NCI-H2196 (cell line): ENCODE results near the gene TPI1.
A peak's percentile ranks its signal among the peaks of the same experiment; 100 is the strongest.
"Not testable (repeated sequence)": the region's sequence is repeated elsewhere in the genome, so short reads cannot be mapped to it uniquely, and the experiment has no call there.

Experiments used
- DNase-seq: peaks from one replicate; lab custom pipeline; 2025; ENCODE audit not compliant: unreplicated experiment; lab: John Stamatoyannopoulos, UW

Gene TPI1

DNA sequence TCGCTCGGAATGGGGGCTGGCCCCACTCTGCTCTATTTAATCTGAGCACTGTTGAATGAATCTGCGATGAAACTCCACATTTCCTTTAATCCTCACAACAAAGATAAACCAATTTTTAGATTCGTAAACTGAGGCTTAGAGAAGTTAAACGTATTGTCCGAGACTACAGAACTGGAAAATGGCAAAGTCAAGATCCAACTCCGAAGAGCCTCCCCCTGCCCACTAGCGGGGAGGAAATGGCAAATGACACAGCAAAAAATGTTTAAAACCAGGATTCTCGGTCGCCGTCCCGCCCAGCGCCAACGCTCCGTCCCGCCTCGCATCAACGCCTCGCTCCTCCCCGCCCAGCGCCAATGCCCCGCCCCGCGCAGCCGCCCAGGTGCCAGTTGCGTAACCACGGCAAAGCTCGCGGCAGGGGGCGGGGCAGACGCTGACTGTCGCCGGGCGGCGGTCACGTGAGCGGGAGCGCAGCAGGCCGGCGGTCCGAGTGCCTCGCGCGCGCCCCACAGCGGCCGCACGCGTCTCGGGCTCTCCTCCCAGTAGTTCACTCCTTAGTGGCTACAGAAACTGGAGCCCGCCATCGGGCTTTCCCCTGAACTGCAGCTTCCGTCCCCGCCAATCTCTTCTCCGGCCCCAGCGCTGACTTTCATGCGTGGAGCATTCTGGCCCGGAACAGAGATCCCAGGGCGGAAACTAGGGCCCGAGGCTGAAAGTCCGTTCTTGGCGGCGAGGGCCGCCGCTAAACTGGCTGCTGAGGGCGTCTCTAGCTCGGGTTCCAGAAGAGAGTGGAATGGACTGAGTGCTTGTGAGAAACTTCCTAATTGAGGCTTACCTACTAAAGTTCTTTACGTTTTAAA is 23.7 kb downstream of the TPI1 start:
- DNase-seq = peak; percentile 83

DNA sequence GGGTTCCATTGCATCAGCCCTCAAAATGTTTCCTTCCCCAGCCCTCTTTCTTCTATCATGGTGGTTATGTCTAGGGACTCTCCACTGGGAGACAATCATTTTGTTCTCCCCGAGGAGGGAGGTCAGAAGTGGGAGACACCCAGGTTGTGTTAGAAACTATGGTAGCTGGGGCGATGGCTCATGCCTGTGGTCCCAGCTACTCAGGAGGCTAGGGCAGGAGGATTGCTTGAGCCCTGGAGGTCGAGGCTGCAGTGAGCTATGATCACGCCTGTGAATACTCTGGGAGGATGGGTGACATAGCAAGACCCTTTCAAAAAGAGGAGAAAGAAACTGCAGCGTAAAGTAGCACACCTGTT is 24.3 kb downstream of the TPI1 start:
- DNase-seq = no peak

DNA sequence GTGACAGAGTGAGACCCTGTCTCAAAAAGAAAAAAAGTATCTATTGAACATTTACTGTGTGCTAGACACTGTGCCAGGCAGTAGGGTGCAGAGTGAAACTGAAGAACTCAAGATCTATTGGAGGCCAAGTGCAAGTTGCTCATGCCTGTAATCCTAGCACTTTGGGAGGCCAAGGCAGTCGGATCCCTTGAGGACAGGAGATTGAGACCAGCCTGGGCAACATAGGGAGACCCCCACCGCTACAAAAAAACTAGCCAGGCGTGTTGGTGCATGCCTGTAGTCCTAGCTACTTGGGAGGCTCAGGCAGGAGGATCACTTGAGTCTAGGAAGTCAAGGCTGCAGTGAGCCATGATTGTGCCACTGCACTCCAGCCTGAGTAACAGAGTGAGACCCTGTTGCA is 25.4 kb downstream of the TPI1 start:
- DNase-seq = not testable (repeated sequence)

- DNase-seq = no peak
Observed at GRCh38 chr12:6894321-6894720, 27.0 kb downstream of the TPI1 start.

DNA sequence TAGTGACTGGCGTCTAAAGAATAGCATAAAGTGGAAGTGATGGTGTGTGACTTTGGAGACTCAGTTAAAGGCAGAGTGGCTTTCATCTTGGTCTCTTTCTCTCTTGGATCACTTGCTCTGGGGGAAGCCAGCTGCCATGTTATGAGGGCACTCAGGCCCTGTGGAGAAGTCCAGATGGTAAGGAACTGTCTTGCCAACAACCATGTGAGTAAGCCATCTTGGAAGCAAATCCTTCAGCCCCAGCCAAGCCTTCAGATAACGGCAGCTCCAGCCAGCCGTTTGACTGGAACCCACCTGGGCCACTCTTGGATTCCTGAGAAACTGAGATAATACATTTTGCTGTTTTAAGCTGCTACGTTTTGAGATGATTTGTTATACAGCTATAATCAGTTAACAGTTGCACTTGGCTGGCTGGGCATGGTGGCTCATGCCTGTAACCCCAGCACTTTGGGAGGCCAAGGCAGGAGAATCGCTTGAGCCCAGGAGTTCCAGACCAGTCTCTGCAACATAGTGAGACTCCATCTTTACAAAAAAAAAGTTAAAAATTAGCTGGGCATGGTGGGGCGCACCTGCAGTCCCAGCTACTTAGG is 29.6 kb downstream of the TPI1 start:
- no peak for DNase-seq

DNA sequence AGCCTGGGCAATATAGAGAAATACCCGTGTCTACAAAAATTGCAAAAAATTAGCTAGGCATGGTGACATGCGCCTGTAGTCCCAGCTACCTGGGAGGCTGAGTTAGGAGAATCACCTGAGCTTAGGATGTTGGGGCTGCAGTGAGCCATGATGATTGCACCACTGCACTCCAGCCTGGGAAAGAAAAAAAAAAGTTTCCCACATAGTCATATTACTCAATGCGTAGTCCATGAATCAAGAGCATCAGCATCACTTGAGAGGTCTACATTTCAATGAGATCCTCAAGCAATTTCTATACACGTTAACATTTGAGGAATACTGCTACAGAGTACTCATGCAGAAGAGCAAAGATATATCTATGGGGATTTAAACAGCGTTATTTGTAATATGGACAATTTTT is 32.1 kb downstream of the TPI1 start:
- DNase-seq = no peak

GRCh38 chr12:6899837-6900519 is 32.6 kb downstream of the TPI1 start:
- peak; percentile 65 for DNase-seq

DNA sequence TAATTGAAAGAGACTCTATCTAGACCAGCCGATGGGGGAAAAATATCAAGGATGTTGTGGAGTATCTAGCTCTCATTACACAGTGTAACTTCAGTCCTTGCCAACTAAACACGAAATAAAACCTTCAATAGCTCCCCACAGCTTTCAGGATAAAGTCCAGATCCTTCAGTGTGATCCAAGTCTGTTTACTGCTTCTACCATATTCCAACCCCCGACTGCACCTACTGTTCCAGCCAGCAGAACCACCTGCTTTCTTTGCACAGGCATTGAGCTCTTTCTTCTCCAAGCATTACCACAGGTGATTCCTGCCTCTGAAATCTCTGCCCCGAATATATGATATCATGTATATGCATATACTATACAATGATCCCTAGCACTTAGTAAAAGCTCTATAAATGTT is 35.1 kb downstream of the TPI1 start:
- DNase-seq = no peak

DNA sequence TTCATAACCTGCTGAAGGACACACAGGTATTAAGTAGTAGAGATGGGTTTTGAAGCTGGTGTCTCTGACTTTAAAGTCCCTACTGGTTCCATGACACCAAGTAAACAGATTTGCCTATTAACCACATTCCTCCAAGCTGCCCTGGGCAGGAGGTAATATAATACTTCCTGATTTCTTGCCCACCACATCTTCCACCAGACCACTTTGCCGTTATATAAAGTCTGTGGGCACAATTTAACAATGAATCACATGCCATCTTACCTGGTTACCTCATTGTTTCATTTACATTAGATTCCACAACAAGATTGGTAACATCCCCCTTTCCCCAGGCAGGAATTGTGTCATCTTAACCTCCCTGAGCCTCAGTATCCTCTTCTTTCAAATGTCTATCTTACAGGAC is 36.4 kb downstream of the TPI1 start:
- DNase-seq = no peak

DNA sequence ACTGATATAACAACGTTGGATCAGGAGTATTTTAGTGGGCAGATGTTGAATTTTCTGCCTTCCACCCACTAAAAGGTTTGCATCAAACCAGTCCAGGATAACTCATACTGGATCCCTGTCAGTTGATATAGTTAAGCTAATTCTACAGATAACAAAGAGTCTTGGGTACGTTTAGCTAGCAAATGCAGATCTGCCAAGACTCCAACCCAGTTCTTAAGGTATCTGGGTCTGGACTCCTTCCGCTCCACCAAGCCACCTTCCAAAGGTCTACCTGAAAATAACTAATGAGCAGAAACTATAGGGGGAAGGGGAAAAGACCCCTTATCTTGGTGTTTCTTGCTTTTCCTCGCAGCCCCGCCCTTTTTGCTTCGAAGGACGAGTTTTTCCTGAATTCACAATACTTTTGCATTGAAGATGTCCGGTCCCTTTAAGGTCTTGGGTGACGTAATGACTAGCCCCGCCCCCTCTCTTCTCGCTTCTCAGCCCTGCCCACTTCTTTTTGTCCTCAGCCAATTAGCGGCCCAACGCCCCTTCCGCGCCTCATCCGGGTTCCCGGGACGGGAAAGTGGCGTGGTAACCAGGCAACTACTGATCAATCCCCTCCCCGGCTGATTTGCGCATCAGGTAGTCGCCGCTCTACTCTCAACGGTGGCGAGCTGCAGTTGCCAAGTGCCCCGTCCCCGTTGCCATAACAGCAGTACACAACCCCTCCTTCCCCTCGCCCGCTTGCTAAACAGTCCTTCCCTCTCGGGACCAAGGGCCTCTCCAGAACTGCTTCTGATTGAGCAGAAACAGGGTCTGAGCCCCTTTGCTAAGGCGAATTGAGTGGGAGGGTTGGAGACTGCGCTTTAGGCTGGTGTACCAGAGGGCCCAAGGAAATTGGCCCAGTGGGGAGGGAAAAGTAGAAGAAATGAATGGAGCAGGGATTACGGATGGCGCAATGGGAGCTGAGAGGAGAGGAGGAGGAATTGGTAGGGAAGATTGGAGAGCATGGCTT is 37.2 kb downstream of the TPI1 start, which contains the start of gene LRRC23:
Gene LRRC23 (plus strand): TSS at position 543 of the 997 bp plus-strand sequence. CDS start 812 bp downstream, outside the sequence.
- DNase-seq = peak; percentile 88

GRCh38 chr12:6905414-6906040 is 38.2 kb downstream of the TPI1 start:
- no peak for DNase-seq

DNA sequence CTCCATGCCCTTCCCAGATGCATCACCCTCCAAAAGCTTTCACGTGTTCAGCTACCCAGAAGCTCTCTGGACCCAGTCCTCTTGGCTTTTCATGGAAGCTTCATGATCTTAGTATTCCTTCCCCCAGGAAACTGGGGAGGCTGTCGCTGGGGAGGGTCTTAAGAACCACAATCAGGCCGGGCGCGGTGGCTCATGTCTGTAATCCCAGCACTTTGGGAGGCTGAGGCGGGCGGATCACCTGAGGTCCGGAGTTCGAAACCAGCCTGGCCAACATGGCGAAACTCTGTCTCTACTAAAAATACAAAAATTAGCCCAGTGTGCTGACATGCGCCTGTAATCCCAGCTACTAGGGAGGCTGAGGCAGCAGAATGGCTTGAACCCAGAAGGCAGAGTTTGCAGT is 40.8 kb downstream of the TPI1 start:
- not testable (repeated sequence) for DNase-seq

DNA sequence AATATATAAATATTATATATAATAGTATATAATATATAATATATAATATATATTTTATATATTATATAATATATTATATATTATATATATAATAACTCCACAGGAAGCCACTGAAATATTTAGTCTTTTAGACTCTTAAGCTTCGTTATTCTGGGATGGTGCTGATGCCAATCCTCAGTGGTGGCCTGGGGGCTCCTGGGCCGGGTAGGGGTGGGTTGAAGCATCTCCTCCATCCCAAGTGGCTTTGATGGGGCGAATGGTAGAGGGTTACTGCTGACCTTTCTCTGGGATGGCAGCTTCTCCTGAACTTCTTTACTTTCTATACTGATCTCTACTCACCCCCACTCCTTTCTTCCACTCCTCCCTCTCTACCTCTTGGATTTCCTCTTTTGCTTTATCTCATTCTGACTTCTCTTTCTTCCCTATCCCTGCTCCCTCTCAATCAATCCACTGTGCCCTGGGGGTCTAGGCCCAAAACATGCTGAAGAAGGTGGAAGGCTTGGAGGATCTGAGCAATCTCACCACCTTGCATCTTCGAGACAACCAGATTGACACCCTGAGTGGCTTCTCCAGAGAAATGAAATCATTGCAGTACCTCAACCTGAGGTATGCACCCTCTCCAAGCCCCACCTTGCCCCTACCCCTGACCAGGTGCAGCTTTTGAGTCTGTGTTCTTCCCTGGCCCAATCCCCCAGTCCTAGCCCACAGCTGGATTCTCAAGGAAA is 42.3 kb downstream of the TPI1 start:
- DNase-seq = no peak

- DNase-seq = no peak
Observed at GRCh38 chr12:6912164-6912935, 45.0 kb downstream of the TPI1 start.

GRCh38 chr12:6914246-6914946 is 47.1 kb downstream of the TPI1 start, which contains the start of gene ENO2:
TSS of gene ENO2 (plus strand) at chr12:6914580. CDS start at chr12:6915833, 1,253 bp downstream.
- peak; percentile 34 for DNase-seq

DNA sequence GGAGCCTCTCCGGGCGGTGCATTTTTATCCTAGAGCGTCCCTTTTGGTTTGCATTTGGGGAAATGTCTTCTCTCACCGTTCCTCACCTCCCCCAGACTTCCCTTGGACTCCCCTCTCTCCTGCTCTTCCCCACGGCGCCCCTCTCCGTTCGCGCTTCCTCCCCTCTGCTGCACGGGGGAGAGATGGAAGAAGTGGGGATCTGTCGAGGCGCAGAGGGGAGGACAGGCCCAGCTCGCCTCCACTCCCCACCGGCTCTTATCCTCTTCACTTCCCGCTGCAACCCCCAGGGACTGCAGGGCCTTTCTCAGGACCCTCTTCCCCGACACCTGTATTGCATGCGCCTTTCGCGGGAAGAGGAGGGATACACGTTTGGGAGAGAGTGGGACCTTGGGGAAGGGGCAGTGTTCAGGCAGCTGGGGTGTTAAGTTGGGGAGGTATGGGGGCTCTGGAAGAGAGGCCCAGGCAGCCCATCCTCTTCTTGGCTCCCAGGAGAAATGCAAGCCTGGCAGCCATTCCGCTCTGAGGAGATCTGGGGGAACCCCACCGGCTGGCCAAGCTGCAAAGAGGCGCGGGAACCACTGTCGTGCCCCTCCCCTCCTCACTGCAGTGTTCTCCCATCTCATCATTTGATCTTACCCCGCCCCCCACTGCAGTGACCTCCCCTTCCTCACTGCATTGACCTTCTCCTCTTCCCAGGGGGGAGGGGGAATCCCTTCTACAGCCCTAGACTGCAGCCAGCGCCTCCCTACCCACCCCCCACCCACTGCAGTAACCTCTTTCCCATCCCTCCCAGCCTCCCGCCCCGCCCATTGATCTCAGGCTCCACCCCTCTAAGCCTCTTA is 47.8 kb downstream of the TPI1 start:
- DNase-seq = peak; percentile 28

DNA sequence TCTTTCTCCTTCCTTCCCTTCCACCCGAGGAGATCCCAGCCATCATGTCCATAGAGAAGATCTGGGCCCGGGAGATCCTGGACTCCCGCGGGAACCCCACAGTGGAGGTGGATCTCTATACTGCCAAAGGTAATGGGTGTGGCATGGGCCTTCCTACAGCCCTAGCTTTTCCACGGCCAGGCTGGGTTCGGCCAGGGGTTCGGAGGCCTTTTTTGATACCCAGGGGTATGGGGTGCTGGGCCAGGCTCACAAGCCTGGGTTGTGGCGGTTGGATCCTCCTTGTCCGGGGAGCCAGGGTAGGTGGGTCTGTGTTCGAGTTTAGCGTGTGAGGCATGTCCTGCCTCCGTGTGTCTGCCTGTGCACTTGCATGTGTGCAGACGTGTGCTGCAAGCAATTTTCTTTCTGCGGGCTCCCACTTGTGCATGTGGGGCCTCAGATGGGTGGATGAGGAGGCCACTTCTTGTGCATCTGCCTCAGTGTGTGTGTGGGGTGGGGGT is 48.5 kb downstream of the TPI1 start:
- DNase-seq = no peak
